ENCODE data around the gene SPATA21. TPM values are rescaled to one million over a fixed set of nuclear protein-coding genes. Genes with fewer than 3 reads are reported as not detected.
"Not testable (repeated sequence)": the region's sequence is repeated elsewhere in the genome, so short reads cannot be mapped to it uniquely, and the experiment has no call there.

The SPATA21 gene, protein sequence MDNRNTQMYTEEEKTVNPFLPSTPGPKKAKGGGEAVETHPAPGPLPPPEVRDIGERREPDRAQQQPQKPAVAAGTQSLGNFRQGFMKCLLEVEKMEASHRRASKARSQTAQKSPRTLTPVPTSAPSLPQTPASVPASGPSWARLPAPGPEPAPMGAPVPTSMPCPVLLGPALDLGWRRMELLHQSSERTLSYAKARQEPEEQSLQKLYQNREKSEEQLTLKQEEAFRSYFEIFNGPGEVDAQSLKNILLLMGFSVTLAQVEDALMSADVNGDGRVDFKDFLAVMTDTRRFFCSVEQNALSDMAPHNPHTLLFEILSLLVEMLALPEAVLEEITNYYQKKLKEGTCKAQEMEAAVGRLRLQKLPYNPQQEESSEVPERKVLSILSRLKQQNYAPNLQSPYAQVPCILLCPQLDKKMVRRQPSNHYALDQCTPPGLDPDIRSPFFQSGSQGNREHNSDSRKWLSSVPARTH
- not detected for total RNA-seq

DNA sequence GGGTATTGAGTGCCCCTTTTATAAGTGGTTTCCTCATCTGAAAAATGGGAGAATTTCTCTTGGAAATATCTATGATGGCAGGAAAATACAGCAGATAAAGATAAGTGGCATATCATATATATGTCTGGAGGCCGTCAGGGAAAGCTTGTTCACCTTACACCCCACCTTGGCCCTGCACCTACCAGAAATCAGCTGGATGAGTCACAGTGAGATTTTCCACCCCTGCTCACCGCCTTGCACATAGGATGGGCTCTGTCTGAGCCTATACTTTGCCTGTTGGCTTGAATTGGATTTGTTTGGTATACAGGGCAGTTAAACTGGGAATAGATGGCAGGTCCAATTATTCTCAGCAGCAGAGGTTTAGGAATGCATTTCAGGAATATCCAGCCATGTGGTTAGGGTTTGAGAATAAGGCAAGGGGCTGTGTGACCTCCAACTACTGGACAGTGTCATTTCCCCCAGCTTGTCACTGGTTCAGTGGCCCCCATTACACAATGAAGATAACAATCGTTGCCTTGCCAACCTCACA, at the start of gene SPATA21:
Gene SPATA21 (minus strand): TSS at position 479 of the 529 bp plus-strand sequence. CDS start 6,053 bp downstream, outside the sequence.
- Mint-ChIP-seq H3K4me3 (no peak within 1 kb of the TSS), H3K9me3 (no peaks in the 10 kb centered on the region), H3K4me1 (ENCODE audit: low read depth) (peaks cover 14% of the 10 kb centered on the region), H3K36me3 (ENCODE audit: insufficient read depth) (no peaks in the 10 kb centered on the region), H3K27me3 (ENCODE audit: low read depth) (no peaks in the 10 kb centered on the region)
- DNase-seq: no peak
- ATAC-seq: no peak

DNA sequence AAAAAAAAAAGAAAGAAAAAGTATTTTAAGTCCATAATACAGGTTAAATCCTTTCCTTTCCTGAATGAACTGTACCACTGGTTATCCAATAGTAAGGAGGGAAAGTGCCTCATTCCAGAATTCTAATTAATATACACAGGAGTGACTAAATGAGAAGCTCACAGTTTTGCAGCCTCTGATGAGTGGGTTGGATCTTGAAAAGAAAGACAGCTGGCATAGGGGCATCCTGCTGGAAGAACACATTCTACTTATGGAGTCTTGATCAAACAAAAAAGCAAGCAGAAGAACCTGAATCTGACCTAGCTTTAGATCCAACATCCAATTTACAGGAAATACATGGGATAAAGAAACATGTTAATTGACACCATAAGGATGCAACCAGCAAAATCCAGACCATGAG, 49.8 kb upstream of the SPATA21 start:
- not testable (repeated sequence) for H3K9me3 Mint-ChIP-seq; H3K4me1 Mint-ChIP-seq (ENCODE audit: low read depth); DNase-seq

DNA sequence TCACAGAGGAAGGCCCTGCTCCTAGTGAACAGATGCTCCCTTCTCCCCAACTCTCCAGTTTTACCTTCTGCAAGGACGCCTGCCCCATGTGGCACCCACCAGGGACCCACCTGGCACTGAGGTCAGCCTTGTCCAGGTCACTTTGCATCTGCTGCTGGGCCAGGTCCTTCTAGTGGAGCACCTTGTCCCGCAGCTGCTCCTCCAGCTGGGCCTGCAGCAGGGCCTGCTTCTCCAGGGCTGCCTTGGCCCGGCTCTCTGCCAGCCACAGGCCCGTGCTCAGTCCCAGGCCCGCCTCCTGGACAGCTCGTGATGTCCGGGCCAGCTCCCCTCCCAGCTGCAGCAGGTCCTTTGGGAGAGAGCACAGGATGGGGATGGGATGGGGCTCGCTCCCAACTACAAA, 49.1 kb upstream of the SPATA21 start:
- not testable (repeated sequence) for H3K27me3 Mint-ChIP-seq (ENCODE audit: low read depth); ATAC-seq; H3K4me1 Mint-ChIP-seq (ENCODE audit: low read depth); H3K36me3 Mint-ChIP-seq (ENCODE audit: insufficient read depth); H3K9me3 Mint-ChIP-seq; DNase-seq; H3K4me3 Mint-ChIP-seq

More for the DNA sequence above, 49.8 kb upstream of the SPATA21 start:
- H3K27me3 Mint-ChIP-seq (ENCODE audit: low read depth); ATAC-seq; H3K36me3 Mint-ChIP-seq (ENCODE audit: insufficient read depth); H3K4me3 Mint-ChIP-seq: not testable (repeated sequence)

DNA sequence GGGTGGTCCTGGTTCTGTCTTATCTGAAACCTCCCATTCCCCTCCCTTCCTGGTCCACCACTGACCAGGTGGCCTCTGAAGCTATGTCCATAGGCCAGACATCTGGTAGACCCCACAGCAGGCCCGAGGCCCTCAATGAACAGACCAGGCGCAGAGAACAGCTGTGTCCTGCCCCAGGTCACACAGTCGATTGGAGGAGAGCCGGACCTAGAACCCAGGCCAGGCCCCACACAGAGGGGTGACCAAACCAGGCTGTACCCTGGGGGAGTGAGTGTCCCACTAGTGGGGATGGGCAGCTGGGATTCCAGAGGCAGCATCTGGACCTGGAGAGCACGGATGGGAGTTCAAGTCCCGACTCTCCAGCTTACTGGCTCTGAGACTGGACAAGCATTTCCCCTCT, 47.7 kb upstream of the SPATA21 start:
- no peak for ATAC-seq
- no peak overlapping the region for H3K4me3 Mint-ChIP-seq
- no peaks in the 10 kb centered on the region for H3K4me1 Mint-ChIP-seq (ENCODE audit: low read depth)
- no peaks in the 10 kb centered on the region for H3K27me3 Mint-ChIP-seq (ENCODE audit: low read depth)
- peaks cover 8% of the 10 kb centered on the region for H3K36me3 Mint-ChIP-seq (ENCODE audit: insufficient read depth)
- no peaks in the 10 kb centered on the region for H3K9me3 Mint-ChIP-seq
- no peak for DNase-seq

DNA sequence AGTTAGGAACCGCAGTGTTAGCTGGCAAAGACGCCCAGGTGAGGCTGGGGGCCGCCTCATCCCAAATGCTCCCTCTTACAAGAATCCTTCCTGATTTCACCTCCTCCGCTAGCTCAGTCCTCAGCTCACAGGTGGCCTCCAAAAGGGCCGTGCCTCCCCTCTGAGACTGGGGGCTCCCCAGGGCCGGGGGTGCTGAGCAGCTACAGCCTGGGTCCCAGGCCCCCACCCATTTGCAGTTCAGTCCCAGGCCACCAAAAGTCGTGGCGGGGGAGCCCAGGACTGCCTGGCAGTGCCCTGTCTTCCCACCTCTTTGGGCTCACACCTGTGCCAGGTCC, 47.2 kb upstream of the SPATA21 start:
- no peaks in the 10 kb centered on the region for H3K4me1 Mint-ChIP-seq (ENCODE audit: low read depth)
- H3K36me3 Mint-ChIP-seq (ENCODE audit: insufficient read depth): peaks cover 8% of the 10 kb centered on the region
- H3K27me3 Mint-ChIP-seq (ENCODE audit: low read depth): no peaks in the 10 kb centered on the region
- no peak for DNase-seq
- H3K4me3 Mint-ChIP-seq: no peak overlapping the region
- ATAC-seq: no peak
- no peaks in the 10 kb centered on the region for H3K9me3 Mint-ChIP-seq

DNA sequence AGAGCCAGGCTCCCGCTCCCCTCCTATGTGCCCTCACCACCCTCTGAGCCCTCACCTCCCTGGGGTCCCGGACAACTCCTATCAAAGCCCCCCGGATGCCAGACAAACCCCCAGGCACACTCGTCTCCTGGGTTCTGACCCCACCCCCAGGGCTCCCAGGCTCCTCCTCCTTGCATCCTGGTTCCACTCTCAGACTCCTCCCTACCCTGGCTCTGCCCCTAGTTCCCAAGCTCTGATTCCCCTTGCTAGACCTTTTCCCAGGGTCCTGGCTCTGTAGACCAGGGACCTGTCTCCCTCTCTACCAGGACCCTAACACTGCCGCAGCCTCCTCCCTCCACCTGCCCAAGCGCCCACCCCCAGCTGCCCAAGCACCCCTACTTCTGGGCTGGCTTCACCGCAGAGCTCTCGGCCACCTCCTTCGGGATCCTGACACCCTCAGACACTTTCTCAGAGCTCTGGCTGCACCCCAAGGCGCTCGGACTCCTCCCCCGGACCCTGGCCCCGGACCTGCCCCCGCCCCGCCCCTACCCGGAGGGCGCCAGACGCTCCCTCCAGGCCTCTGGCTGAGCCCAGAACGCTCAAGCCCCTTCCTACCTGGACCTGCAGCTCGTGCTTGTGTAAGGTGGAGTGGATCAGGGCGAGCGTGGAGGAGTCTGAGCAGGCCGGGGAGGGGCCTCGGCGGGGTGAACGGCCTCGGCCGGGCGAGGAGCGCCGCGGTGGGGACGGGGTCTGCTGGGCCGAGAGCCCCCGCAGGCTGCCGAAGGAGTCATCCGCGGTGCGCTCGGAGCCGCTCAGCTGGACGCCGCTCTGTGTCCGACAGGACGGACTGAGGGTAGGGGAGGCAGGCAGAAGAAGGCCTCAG, 46.6 kb upstream of the SPATA21 start:
- not testable (repeated sequence) for ATAC-seq; H3K4me1 Mint-ChIP-seq (ENCODE audit: low read depth); DNase-seq; H3K9me3 Mint-ChIP-seq; H3K27me3 Mint-ChIP-seq (ENCODE audit: low read depth); H3K36me3 Mint-ChIP-seq (ENCODE audit: insufficient read depth); H3K4me3 Mint-ChIP-seq

DNA sequence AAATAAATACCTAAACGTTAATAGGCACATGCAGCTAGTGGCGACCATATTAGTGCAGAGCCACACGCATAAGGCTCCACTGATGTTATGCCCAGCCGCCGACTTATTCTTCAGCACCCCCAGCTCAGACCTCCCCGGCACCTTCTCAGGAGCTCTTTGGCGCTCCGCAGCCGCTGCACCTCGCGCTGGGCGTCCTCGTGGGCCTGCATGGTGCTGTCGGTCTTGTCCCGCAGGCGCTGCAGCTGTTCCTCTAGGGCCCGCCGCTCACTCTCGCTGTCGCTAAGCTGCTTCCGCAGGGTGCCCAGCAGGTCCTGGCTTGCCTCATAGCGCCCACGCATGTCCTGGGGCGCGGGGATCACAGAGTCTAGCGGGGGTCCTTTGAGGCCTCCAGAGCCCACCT, 45.9 kb upstream of the SPATA21 start:
- not testable (repeated sequence) for H3K9me3 Mint-ChIP-seq; H3K27me3 Mint-ChIP-seq (ENCODE audit: low read depth); H3K36me3 Mint-ChIP-seq (ENCODE audit: insufficient read depth); DNase-seq; H3K4me3 Mint-ChIP-seq; H3K4me1 Mint-ChIP-seq (ENCODE audit: low read depth); ATAC-seq

DNA sequence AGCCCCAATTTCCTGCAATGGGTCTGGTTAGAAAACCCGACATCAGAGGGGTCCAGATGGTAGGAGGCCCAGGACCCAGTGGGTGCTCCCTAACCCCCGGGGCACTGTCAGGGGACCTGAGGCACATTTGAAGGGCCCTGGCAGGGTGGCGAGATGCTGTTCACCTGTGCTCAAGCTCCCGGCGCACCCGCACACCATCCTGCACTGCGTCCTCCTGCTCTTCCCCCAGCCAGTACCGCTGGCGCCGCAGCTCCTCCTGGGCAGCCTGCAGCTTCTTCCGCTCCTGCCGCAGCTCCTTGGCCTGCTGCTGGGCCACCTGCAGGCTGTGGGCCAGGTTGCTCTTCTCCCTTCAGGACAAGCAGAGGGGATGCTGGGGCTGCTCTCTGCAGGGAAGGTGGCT, 40.9 kb upstream of the SPATA21 start:
- ATAC-seq (no peak), DNase-seq (no peak)
- Mint-ChIP-seq H3K27me3 (ENCODE audit: low read depth) (no peaks in the 10 kb centered on the region), H3K36me3 (ENCODE audit: insufficient read depth) (peaks cover 16% of the 10 kb centered on the region), H3K4me3 (no peak overlapping the region), H3K4me1 (ENCODE audit: low read depth) (peaks cover 4% of the 10 kb centered on the region), H3K9me3 (no peaks in the 10 kb centered on the region)

DNA sequence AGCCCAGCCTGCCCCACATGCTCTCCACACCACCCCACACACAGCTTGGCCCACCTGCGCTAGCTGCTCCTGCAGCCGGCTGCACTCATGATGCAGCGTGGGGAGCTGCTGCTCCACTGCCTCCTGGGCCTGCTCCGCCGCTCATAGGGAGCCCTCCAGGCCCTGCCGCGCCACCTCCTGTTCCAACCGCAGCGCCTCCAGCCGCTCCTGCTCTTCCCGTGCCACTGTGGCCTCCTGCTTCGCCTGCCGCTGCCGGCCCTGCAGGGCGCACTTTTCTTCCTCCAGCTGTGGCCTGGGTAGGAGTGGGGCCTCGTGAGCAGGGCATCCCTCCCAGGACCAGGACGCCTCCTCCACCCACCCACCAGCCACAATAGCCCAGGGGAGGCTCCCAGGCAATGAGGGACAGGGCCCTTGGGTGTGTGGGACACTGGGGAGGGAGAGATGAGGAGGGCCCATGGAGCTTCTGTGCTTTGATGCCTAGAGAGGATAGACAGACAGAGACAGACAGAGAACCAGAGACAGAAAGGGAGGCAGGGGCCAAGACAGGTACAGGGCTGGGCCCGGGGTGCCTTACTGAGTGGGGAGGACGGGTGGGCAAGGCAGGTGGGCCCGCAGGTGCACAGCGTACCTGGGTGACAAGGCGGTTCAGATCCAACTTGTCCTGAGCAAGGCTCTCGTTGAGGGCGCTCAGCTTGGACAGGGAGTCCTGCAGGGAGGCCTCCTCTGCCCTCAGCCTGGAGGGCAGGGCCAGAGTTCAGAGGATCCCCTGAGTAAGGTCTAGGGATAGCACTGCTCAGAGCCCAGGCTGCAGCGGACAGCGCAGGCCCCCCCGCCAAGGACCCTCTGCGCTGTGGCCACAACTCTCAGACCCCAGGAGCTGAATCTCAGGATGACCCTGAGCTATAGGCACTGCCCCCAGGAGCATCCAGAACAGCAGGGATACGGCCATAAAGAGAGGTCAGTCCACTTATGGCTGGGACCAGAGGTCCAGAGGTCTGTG, 38.8 kb upstream of the SPATA21 start:
- not testable (repeated sequence) for H3K4me3 Mint-ChIP-seq; ATAC-seq; H3K9me3 Mint-ChIP-seq; H3K27me3 Mint-ChIP-seq (ENCODE audit: low read depth); H3K4me1 Mint-ChIP-seq (ENCODE audit: low read depth); DNase-seq
- peaks cover 16% of the 10 kb centered on the region for H3K36me3 Mint-ChIP-seq (ENCODE audit: insufficient read depth)

DNA sequence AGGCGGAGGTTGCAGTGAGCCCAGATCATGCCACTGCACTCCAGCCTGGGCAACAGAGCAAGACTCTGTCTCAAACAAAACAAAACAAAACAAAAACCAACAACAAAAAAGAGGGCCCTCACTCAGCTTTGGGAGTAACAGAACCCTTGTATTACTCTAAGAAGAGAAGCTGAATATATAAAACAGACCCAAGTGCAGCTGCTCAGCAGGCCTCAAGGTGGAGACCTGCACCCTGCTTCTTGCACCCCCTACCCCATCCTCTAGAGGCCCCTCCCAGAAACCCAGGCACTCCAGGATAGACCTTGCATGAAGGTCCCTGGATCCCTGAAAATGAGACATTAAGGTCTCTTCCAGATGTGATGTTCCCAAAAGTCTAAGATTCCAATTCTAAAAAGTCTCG, 37.7 kb upstream of the SPATA21 start:
- not testable (repeated sequence) for H3K9me3 Mint-ChIP-seq; DNase-seq; ATAC-seq; H3K4me1 Mint-ChIP-seq (ENCODE audit: low read depth); H3K27me3 Mint-ChIP-seq (ENCODE audit: low read depth); H3K4me3 Mint-ChIP-seq
- H3K36me3 Mint-ChIP-seq (ENCODE audit: insufficient read depth): peaks cover 13% of the 10 kb centered on the region

DNA sequence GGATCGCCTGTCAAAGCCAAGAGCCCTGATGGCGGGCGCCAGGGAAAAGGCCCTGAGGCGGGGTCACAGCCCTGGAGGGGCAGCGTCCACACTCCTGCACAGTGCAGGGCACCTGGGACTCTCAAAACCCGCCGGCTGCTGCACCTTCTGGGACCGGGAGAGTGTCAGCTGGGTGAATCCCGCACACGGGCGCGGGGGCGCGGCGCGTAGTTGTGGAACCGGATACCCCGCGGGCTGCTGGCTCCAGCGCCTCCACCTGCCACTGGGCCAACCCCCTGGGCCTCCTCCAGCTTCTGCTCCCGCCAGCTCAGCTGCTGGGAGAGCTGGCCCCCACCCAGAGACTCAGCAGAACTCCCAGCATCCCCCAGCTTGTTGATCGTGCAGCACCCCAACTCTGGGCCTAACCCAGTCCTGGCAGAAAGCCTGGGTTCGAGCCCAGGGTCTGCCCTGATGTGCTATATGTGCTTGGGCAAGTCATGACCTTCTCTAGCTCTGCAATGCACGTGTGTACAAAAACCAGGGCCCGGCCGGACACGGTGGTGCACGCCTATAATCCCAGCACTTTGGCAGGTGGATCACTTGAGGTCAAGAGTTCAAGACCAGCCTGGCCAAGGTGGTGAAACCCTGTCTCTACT, 37.1 kb upstream of the SPATA21 start:
- no peak for ATAC-seq
- no peak overlapping the region for H3K4me3 Mint-ChIP-seq
- no peaks in the 10 kb centered on the region for H3K27me3 Mint-ChIP-seq (ENCODE audit: low read depth)
- H3K9me3 Mint-ChIP-seq: no peaks in the 10 kb centered on the region
- peaks cover 13% of the 10 kb centered on the region for H3K36me3 Mint-ChIP-seq (ENCODE audit: insufficient read depth)
- peaks cover 5% of the 10 kb centered on the region for H3K4me1 Mint-ChIP-seq (ENCODE audit: low read depth)
- DNase-seq: no peak

DNA sequence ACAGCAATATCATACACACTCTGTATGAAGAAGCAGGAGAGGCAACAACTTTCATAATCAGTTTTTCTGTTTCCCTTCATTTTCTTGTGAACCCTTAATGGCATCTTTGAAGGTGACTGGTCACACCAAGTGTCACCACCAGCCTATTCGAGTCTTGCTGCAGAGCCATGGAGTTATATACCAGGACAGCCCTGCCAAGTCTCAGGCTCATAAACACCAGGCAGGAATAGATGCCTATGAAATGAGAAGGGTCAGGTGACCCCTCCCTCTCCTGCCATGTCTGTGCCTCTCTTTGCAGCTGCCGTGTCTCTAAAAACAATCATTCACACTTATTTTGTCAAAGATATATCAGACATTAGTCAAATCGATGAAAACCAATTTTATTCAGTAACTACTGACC, 31.3 kb upstream of the SPATA21 start:
- Mint-ChIP-seq H3K27me3 (ENCODE audit: low read depth) (no peaks in the 10 kb centered on the region), H3K36me3 (ENCODE audit: insufficient read depth) (peaks cover 16% of the 10 kb centered on the region), H3K9me3 (no peaks in the 10 kb centered on the region), H3K4me3 (no peak overlapping the region), H3K4me1 (ENCODE audit: low read depth) (peaks cover 5% of the 10 kb centered on the region)
- no peak for DNase-seq
- no peak for ATAC-seq

DNA sequence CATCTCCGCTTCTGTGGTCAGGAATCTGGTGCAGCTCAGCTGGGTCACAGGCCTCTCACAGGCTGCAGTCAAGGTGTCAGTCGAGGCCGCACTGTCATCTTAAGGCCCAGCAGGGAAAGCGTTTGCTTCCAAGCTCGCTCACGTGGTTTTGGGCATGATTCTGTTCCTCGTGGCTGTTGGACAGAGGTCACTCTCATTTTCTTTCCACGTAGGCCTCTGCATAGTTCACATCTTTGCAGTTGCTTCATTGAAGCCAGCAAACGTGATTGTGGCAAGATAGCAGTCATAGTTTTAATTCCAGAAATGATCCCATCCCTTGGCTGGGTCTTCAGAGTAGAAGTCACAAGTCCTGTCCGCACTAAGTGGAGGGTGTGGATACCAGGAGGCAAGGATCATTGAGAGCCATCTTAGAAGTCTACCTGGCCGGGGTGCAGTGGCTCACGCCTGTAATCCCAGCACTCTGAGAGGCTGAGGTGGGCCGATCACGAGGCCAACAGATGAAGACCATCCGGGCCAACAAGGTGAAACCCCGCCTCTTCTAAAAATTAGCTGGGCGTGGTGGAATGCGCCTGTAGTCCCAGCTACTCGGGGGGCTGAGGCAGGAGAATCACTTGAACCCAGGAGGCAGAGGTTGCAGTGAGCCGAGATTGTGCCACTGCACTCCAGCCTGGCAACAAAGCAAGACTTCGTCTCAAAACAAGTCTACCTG, 27.8 kb upstream of the SPATA21 start:
- Mint-ChIP-seq H3K36me3 (ENCODE audit: insufficient read depth) (peaks cover 18% of the 10 kb centered on the region), H3K27me3 (ENCODE audit: low read depth) (no peaks in the 10 kb centered on the region), H3K4me1 (ENCODE audit: low read depth) (no peaks in the 10 kb centered on the region), H3K4me3 (no peak overlapping the region), H3K9me3 (no peaks in the 10 kb centered on the region)
- DNase-seq (no peak), ATAC-seq (no peak)
